OCI-LY3 (cell line): ENCODE measurements around the gene PDLIM3.

Source experiments
- CTCF ChIP-seq: fragments of 200-600, 300-600 bp; sonication (generic); IDR thresholded peaks from 2 replicates; pipeline ENCODE4 v1.5.1; 2014; ENCODE audit warnings: antibody characterized with exemption, low read length, low read depth
- EZH2phosphoT487 ChIP-seq: fragments of 200-600 bp; shearing (Covaris generic); IDR thresholded peaks from 2 replicates; pipeline ENCODE4 v1.6.1; 2018; ENCODE audit warnings: antibody characterized with exemption, mixed run types, low read depth

DNA sequence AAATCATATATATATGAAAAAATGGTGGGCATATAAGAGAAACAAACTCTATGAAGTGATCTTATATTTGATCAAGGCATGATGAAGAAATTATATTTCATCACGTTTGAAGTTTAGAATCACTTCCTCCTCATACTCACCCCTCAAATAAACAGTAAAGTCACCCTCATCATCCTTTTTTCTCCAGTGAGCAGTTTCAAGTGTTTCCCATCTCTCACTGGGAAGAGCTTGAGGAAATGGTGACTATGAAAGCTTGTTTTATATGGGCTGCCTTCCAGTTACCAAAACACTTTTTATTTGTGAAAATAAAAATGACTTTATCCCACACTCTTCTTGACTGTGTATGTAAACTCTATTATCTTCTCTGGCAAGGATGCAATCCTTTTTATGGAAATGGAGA, 16.8 kb downstream of the PDLIM3 start:
- TF ChIP-seq CTCF (no peak), EZH2phosphoT487 (no peak)
